Liver (tissue), 9 donors: ENCODE data around the gene NEK2. TPM values are rescaled to one million over a fixed set of nuclear protein-coding genes. Genes with fewer than 3 reads are reported as not detected.

Experiments used
- DNase-seq: peaks from one replicate; pipeline ENCODE4 v3.0.0-alpha.2; 2017; ENCODE audit warnings: low spot score
- H3K27ac ChIP-seq, 2 donors: one replicate each; pipeline ENCODE4 v1.7.0; 2013; ENCODE audit warnings: inconsistent platforms in 2 of 2, low read length in 2 of 2, control low read depth in 1 of 2, low read depth in 1 of 2, mild to moderate bottlenecking in 1 of 2
- H3K27me3 ChIP-seq, 4 donors: one replicate each; pipeline versions ENCODE4 v1.6.1 to v1.7.0; 2013; ENCODE audit warnings: low read length in 3 of 4, inconsistent platforms in 1 of 4, mild to moderate bottlenecking in 1 of 4, moderate library complexity in 1 of 4; ENCODE audit not compliant: control insufficient read depth in 4 of 4, insufficient read depth in 4 of 4
- H3K36me3 ChIP-seq, 4 donors: one replicate each; pipeline versions ENCODE4 v1.6.1 to v1.7.0; 2013; ENCODE audit warnings: low read length in 3 of 4, mild to moderate bottlenecking in 3 of 4, low read depth in 1 of 4, moderate library complexity in 1 of 4; ENCODE audit not compliant: control insufficient read depth in 4 of 4, insufficient read depth in 3 of 4
- H3K4me1 ChIP-seq, 4 donors: one replicate each; pipeline versions ENCODE4 v1.6.1 to v1.7.0; 2013; ENCODE audit warnings: low read length in 3 of 4, mild to moderate bottlenecking in 3 of 4, moderate library complexity in 1 of 4; ENCODE audit not compliant: control insufficient read depth in 4 of 4, insufficient read depth in 4 of 4
- H3K4me3 ChIP-seq, 3 donors: one replicate each; pipeline versions ENCODE4 v1.6.1 to v1.7.0; 2013; ENCODE audit warnings: low read length in 3 of 3, control low read depth in 1 of 3, low read depth in 1 of 3, mild to moderate bottlenecking in 1 of 3
- H3K9ac ChIP-seq, 2 donors: one replicate each; pipeline ENCODE4 v1.7.0; 2013; ENCODE audit warnings: low read length in 2 of 2, mild to moderate bottlenecking in 2 of 2, moderate library complexity in 2 of 2, control low read depth in 1 of 2, low read depth in 1 of 2
- H3K9me3 ChIP-seq, 4 donors: one replicate each; pipeline versions ENCODE4 v1.6.1 to v1.7.0; 2013; ENCODE audit warnings: low read length in 3 of 4; ENCODE audit not compliant: control insufficient read depth in 4 of 4
- ATF3 ChIP-seq: IDR thresholded peaks from 2 replicates; pipeline ENCODE4 v1.6.1; 2016; ENCODE audit warnings: antibody characterized with exemption
- CTCF ChIP-seq: fragments of 150-350 bp; IDR thresholded peaks from 2 replicates; pipeline ENCODE4 v1.5.1; 2017; ENCODE audit warnings: improper control_type of control experiment, low read depth, low read length; ENCODE audit not compliant: missing input control
- EGR1 ChIP-seq, 2 donors: IDR thresholded peaks; 2 replicates each; pipeline ENCODE4 v1.6.1; 2016 to 2018; ENCODE audit warnings: antibody characterized with exemption in 2 of 2, low read depth in 2 of 2
- FOXA1 ChIP-seq: IDR thresholded peaks from 2 replicates; pipeline ENCODE4 v1.6.1; 2016; ENCODE audit warnings: antibody characterized with exemption
- FOXA2 ChIP-seq: IDR thresholded peaks from 2 replicates; pipeline ENCODE4 v1.6.1; 2016; ENCODE audit warnings: antibody characterized with exemption
- GABPA ChIP-seq, 2 donors: IDR thresholded peaks in 1 of 2; conservative IDR thresholded peaks in 1 of 2; 2 replicates each; pipeline ENCODE4 v1.6.1; 2016; ENCODE audit warnings: antibody characterized with exemption in 2 of 2, mild to moderate bottlenecking in 1 of 2, moderate library complexity in 1 of 2
- HNF4A ChIP-seq, 2 donors: conservative IDR thresholded peaks; 2 replicates each; pipeline ENCODE4 v1.6.1; 2016; ENCODE audit warnings: antibody characterized with exemption in 2 of 2, mild to moderate bottlenecking in 2 of 2
- HNF4G ChIP-seq: IDR thresholded peaks from 2 replicates; pipeline ENCODE4 v1.6.1; 2016; ENCODE audit warnings: antibody characterized with exemption
- JUND ChIP-seq, 2 donors: IDR thresholded peaks; 2 replicates each; pipeline ENCODE4 v1.6.1; 2016; ENCODE audit warnings: antibody characterized with exemption in 2 of 2
- NR2F2 ChIP-seq: IDR thresholded peaks from 2 replicates; pipeline ENCODE4 v1.6.1; 2016; ENCODE audit warnings: antibody characterized with exemption
- RAD21 ChIP-seq, 2 donors: IDR thresholded peaks; 2 replicates each; pipeline ENCODE4 v1.6.1; 2016; ENCODE audit warnings: antibody characterized with exemption in 2 of 2, mild to moderate bottlenecking in 2 of 2
- SP1 ChIP-seq: IDR thresholded peaks from 2 replicates; pipeline ENCODE4 v1.6.1; 2018; ENCODE audit warnings: antibody characterized with exemption, mild to moderate bottlenecking
- TAF1 ChIP-seq: conservative IDR thresholded peaks from 2 replicates; pipeline ENCODE4 v1.6.1; 2016; ENCODE audit warnings: antibody characterized with exemption, mild to moderate bottlenecking
- YY1 ChIP-seq: IDR thresholded peaks from 2 replicates; pipeline ENCODE4 v1.6.1; 2016; ENCODE audit warnings: antibody characterized with exemption, mild to moderate bottlenecking
- ZBTB33 ChIP-seq: IDR thresholded peaks from 2 replicates; pipeline ENCODE4 v1.6.1; 2016; ENCODE audit warnings: antibody characterized with exemption
- WGBS: extraction: QIAGEN DNeasy Blood & Tissue Kit; methylation state at CpG from one replicate; pipeline ENCODE4 v1.1.7; 2013; 5-methylcytosine and 5-hydroxymethylcytosine counted together
- polyA plus RNA-seq, 2 donors: library from polyadenylated mRNA; stranded (reverse) in 1 of 2; unstranded in 1 of 2; fragments of 200-250 nt in 1 of 2; fragments of >200 nt in 1 of 2; fragmentation: Nextera tagmentation in 1 of 2; extraction: Ambion mirVana in 1 of 2; gene quantifications; one replicate each; pipeline versions ENCODE4 v1.2.1 to v1.2.3, GENCODE V29; 2013 to 2015
- total RNA-seq, 2 donors: library from RNA; depleted of rRNA; stranded (reverse); fragments of >200 nt; gene quantifications; one replicate each; pipeline ENCODE4 v1.2.3, GENCODE V29; 2014
- TF ChIP-seq, protein P1 (sequence below): IDR thresholded peaks from 2 replicates; pipeline ENCODE4 v1.6.1; 2016; ENCODE audit warnings: antibody characterized with exemption, mild to moderate bottlenecking
- donor health status: healthy.
- donor health status: healthy.
- donor health status: healthy.
- donor health status: healthy.
- donor health status: healthy.

NEK2 gene
- total and polyA plus RNA-seq, 4 donors = 0.29 to 25.7 (median 1.3) TPM; not detected in 1

DNA sequence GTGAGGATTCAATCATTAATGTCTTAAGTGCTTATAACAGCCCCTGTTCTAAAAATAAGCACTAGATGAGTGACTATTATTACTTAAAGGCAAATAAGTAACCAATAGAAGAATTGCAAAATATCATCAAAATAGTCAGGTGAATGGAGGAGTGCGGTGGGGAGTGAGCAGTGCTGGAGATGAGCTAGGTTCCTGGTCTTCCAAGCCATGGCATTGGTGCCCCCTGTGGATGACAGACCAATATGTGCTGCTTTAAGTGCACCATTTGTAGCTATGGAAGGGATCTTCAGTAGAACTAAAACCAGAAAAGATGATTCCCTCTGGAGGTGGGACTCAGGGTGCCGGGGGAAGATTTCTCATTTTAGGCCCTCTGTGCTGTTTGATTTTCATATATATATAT is 50.4 kb downstream of the NEK2 start:
- no peaks in the 10 kb centered on the region for H3K27me3 ChIP-seq
- H3K27ac ChIP-seq = no peak overlapping the region
- whole genome bisulfite sequencing = 68% methylated on average over 2 of the region's 2 CpGs
- no peaks in the 10 kb centered on the region for H3K36me3 ChIP-seq
- no peaks in the 10 kb centered on the region for H3K9me3 ChIP-seq
- no peak for DNase-seq
- H3K4me1 ChIP-seq = peaks cover 0 to 4% (median 0%) of the 10 kb centered on the region in 4 donors
- no peak overlapping the region for H3K4me3 ChIP-seq
- H3K9ac ChIP-seq = no peak overlapping the region
- TF ChIP-seq SP1 (no peak), RAD21 (IDR thresholded peaks at IDR 0.05) (peak; percentile 80 to 84), HNF4A (conservative IDR thresholded peaks at IDR 0.05) (peak in 1 of 2 donors; percentile 21), CTCF (peak; percentile 51), YY1 (no peak)

DNA sequence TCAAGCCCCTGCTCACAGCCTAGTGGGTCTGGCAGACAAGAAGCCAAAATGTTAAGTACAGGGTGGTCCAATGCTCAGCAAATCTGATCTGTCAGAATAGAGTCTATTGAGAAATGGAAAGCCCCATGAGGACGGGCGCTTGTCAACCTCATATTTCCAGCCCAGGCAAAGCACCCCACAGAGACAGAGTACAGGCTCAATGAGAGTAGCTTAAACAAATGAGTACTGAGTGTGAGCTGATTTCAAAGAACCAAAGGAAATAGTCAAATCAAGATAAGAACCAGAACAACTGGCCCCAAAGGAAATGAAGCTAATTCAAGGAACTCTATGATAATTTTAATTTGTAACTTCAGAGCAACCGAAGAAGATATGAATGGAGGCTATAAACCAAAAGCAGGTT is 51.9 kb downstream of the NEK2 start:
- Histone ChIP-seq H3K27ac (no peak overlapping the region), H3K9ac (no peak overlapping the region), H3K9me3 (no peaks in the 10 kb centered on the region), H3K27me3 (no peaks in the 10 kb centered on the region), H3K36me3 (no peaks in the 10 kb centered on the region), H3K4me1 (peaks cover 0 to 15% (median 5%) of the 10 kb centered on the region in 4 donors), H3K4me3 (no peak overlapping the region)
- DNase-seq = no peak
- TF ChIP-seq HNF4G = no peak
- no peak for TF ChIP-seq ZBTB33
- TF ChIP-seq, protein P1, sequence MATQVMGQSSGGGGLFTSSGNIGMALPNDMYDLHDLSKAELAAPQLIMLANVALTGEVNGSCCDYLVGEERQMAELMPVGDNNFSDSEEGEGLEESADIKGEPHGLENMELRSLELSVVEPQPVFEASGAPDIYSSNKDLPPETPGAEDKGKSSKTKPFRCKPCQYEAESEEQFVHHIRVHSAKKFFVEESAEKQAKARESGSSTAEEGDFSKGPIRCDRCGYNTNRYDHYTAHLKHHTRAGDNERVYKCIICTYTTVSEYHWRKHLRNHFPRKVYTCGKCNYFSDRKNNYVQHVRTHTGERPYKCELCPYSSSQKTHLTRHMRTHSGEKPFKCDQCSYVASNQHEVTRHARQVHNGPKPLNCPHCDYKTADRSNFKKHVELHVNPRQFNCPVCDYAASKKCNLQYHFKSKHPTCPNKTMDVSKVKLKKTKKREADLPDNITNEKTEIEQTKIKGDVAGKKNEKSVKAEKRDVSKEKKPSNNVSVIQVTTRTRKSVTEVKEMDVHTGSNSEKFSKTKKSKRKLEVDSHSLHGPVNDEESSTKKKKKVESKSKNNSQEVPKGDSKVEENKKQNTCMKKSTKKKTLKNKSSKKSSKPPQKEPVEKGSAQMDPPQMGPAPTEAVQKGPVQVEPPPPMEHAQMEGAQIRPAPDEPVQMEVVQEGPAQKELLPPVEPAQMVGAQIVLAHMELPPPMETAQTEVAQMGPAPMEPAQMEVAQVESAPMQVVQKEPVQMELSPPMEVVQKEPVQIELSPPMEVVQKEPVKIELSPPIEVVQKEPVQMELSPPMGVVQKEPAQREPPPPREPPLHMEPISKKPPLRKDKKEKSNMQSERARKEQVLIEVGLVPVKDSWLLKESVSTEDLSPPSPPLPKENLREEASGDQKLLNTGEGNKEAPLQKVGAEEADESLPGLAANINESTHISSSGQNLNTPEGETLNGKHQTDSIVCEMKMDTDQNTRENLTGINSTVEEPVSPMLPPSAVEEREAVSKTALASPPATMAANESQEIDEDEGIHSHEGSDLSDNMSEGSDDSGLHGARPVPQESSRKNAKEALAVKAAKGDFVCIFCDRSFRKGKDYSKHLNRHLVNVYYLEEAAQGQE = no peak
- TF ChIP-seq CTCF = no peak
- no peak for TF ChIP-seq HNF4A (conservative IDR thresholded peaks at IDR 0.05)
- TF ChIP-seq YY1 = no peak
- TF ChIP-seq EGR1 (IDR thresholded peaks at IDR 0.05; ENCODE audit: low read depth in 2 of 2) = no peak
- TF ChIP-seq JUND (IDR thresholded peaks at IDR 0.05) = no peak
- TF ChIP-seq GABPA (IDR thresholded peaks at IDR 0.05 in 1 of 2, conservative IDR thresholded peaks at IDR 0.05 in 1 of 2) = no peak
- no peak for TF ChIP-seq RAD21 (IDR thresholded peaks at IDR 0.05)
- TF ChIP-seq TAF1 = no peak
- no peak for TF ChIP-seq FOXA2
- no peak for TF ChIP-seq ATF3
- no peak for TF ChIP-seq FOXA1
- no peak for TF ChIP-seq NR2F2
- WGBS = 87% methylated on average over 3 of the region's 3 CpGs
